Fibroblast of lung (primary cell): Measurements from ENCODE around the gene STK11. TPM values are rescaled to one million over a fixed set of nuclear protein-coding genes. Genes with fewer than 3 reads are reported as not detected.
A peak's percentile ranks its signal among the peaks of the same experiment; 100 is the strongest.
"Not testable (repeated sequence)": the region's sequence is repeated elsewhere in the genome, so short reads cannot be mapped to it uniquely, and the experiment has no call there.

Source experiments
- DNase-seq, 2 donors: peaks; one replicate each; pipeline versions ENCODE4 v3.0.0 to v3.0.0-alpha.2; 2010; ENCODE audit warnings: low read depth in 2 of 2
- H2AFZ ChIP-seq: 2 replicates; pipeline ENCODE4 v1.5.1; 2012; ENCODE audit warnings: low read length, control low read depth, inconsistent platforms
- H3K27ac ChIP-seq: 2 replicates; pipeline ENCODE4 v1.5.1; 2011; ENCODE audit warnings: low read length, control low read depth; ENCODE audit not compliant: insufficient read depth
- H3K27me3 ChIP-seq: 2 replicates; pipeline ENCODE4 v1.5.1; 2011; ENCODE audit warnings: mild to moderate bottlenecking, low read length; ENCODE audit not compliant: control insufficient read depth, insufficient read depth
- H3K36me3 ChIP-seq: 2 replicates; pipeline ENCODE4 v1.5.1; 2011; ENCODE audit warnings: low read length; ENCODE audit not compliant: control insufficient read depth, insufficient read depth
- H3K4me1 ChIP-seq: 2 replicates; pipeline ENCODE4 v1.5.1; 2011; ENCODE audit warnings: low read length; ENCODE audit not compliant: control insufficient read depth, insufficient read depth; ENCODE audit errors: extremely low read depth
- H3K4me2 ChIP-seq: 2 replicates; pipeline ENCODE4 v1.5.1; 2011; ENCODE audit warnings: low read length, control low read depth; ENCODE audit not compliant: insufficient read depth; ENCODE audit errors: extremely low read depth
- H3K4me3 ChIP-seq, 4 experiments: fragments of 200-600 bp in 1 of 4; sonication (generic) in 1 of 4; replicated peaks in 1 of 4; 2 replicates each; pipeline ENCODE4 v1.5.1; 2011 to 2016; ENCODE audit warnings: low read length in 4 of 4, low read depth in 3 of 4, mild to moderate bottlenecking in 3 of 4, control low read depth in 2 of 4, inconsistent platforms in 1 of 4, mixed read lengths in 1 of 4; ENCODE audit not compliant: insufficient read depth in 1 of 4; ENCODE audit errors: control extremely low read depth in 1 of 4
- H3K79me2 ChIP-seq: 2 replicates; pipeline ENCODE4 v1.5.1; 2012; ENCODE audit warnings: mild to moderate bottlenecking, low read length, inconsistent platforms; ENCODE audit not compliant: control insufficient read depth, insufficient read depth
- H3K9ac ChIP-seq: 2 replicates; pipeline ENCODE4 v1.5.1; 2011; ENCODE audit warnings: mild to moderate bottlenecking, low read length, control low read depth; ENCODE audit not compliant: insufficient read depth
- H3K9me3 ChIP-seq: 2 replicates; pipeline ENCODE4 v1.5.1; 2012; ENCODE audit warnings: low read depth, low read length; ENCODE audit not compliant: control insufficient read depth, insufficient read depth
- H4K20me1 ChIP-seq: 2 replicates; pipeline ENCODE4 v1.5.1; 2011; ENCODE audit warnings: low read length; ENCODE audit not compliant: control insufficient read depth, insufficient read depth; ENCODE audit errors: extremely low read depth
- EZH2 ChIP-seq: IDR thresholded peaks from 2 replicates; pipeline ENCODE4 v1.5.1; 2012; ENCODE audit warnings: low read length, control low read depth, mild to moderate bottlenecking; ENCODE audit errors: missing control alignments
- polyA plus RNA-seq, 2 donors: library from polyadenylated mRNA; depleted of rRNA in 1 of 2; stranded (reverse) in 1 of 2; unstranded in 1 of 2; fragments of >200 nt; gene quantifications; 2 replicates each; pipeline ENCODE4 v1.2.1, GENCODE V29; 2011 to 2012; ENCODE audit warnings: missing spikeins in 1 of 2
- total RNA-seq: library from RNA; depleted of rRNA; stranded (reverse); fragments of >200 nt; gene quantifications from 2 replicates; pipeline ENCODE4 v1.2.1, GENCODE V29; 2014
- TF ChIP-seq, protein P1 (sequence below), 2 donors: IDR thresholded peaks in 1 of 2; conservative IDR thresholded peaks in 1 of 2; 1 replicate in 1 of 2; 2 replicates in 1 of 2; pipeline ENCODE4 v1.5.1; 2011 to 2012; ENCODE audit warnings: low read length in 2 of 2, control low read depth in 1 of 2, inconsistent platforms in 1 of 2, low read depth in 1 of 2, mild to moderate bottlenecking in 1 of 2

The STK11 gene
- total and polyA plus RNA-seq, 2 donors (not counting 1 experiment from before 2014, with no cell fraction given): 23.7 to 96.6 TPM

DNA sequence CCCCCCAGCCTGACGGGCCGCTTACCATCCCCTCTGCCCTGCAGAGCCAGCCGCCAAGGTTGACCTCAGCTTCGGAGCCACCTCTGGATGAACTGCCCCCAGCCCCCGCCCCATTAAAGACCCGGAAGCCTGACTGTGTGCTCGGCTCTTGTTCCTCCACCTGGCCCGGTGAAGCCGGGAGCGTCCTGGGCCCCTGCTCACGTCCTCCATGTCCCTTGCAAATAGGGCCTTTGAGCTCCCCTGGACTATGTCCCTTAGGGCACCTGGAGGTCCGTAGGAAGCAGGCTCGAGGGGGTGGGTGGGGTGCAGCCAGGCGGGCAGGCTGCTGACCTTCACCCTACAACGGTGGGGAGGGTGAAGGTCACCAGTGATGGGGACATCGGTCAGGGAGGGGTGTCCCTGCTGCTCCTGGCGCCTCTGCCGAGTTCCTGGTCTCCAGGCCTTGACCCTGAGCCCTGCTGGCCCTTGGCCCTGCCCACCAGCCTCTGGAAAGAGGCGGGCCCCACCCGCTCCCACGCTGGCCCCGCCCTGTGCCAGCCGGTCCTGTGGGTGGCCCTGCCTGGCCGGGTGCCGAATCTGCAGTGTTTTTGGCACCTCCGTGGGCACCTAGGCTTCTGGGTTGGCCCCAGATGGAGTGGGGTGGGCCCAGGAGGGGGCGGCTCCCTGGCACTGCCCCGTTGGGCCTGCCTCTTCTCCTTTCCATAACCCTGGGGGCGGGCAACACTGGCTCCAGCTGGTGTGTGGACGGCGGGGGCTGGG is 39.3 kb downstream of the STK11 start:
- Histone ChIP-seq H3K27me3 (no peaks in the 10 kb centered on the region), H3K4me3 (peak overlapping the region in 2 of 4 experiments; percentile 29 to 41), H3K36me3 (peaks cover 7% of the 10 kb centered on the region), H3K9ac (peak overlapping the region; percentile 50), H2AFZ (no peak overlapping the region), H3K4me2 (peak overlapping the region; percentile 58), H4K20me1 (no peaks in the 10 kb centered on the region), H3K27ac (peak overlapping the region; percentile 67), H3K4me1 (peaks cover 28% of the 10 kb centered on the region), H3K9me3 (no peaks in the 10 kb centered on the region), H3K79me2 (peaks cover 29% of the 10 kb centered on the region)
- no peak for TF ChIP-seq EZH2
- TF ChIP-seq, protein P1, sequence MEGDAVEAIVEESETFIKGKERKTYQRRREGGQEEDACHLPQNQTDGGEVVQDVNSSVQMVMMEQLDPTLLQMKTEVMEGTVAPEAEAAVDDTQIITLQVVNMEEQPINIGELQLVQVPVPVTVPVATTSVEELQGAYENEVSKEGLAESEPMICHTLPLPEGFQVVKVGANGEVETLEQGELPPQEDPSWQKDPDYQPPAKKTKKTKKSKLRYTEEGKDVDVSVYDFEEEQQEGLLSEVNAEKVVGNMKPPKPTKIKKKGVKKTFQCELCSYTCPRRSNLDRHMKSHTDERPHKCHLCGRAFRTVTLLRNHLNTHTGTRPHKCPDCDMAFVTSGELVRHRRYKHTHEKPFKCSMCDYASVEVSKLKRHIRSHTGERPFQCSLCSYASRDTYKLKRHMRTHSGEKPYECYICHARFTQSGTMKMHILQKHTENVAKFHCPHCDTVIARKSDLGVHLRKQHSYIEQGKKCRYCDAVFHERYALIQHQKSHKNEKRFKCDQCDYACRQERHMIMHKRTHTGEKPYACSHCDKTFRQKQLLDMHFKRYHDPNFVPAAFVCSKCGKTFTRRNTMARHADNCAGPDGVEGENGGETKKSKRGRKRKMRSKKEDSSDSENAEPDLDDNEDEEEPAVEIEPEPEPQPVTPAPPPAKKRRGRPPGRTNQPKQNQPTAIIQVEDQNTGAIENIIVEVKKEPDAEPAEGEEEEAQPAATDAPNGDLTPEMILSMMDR (conservative IDR thresholded peaks at IDR 0.05 in 1 of 2, IDR thresholded peaks at IDR 0.05 in 1 of 2; ENCODE audit: low read depth in 1 of 2, low read length in 2 of 2): no peak
- no peak for DNase-seq

DNA sequence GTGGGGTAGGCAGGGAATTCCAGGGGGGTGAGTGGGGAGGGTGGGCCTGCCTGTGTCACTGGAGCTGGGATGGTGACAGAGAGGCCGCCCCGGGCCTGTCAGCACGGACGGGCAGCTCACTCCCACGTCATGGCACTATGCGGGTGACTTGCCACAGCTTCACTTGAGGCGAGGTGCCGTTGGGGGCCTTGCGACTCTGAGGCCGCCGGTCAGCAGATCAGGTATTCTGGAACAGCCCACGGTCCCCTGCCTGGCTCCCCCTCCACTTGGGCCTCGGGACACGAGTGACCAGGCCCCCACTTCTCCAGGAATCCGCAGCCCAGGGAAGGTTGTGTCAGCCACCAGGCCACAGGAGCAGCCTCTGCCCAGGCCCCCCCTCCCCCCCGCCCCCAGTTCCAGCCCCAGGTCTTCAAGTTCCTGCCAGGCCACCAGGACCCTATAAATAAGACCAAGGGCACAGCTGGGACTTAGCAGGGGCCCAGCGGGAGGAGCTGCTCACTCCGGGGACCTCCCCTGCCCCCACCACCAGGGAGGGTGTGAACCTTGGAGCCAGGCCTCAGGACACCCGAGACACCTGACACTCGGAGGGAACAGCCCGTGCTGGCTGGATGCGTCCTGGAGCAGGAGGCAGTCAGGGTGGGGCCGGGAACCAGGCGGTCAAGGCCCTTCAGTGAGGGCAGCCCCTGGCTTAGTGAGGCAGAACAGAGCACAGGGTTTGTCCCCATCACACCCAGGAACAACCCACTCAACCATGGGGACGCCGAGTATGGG is 40.1 kb downstream of the STK11 start:
- no peak overlapping the region for H3K27ac ChIP-seq
- H3K4me2 ChIP-seq: no peak overlapping the region
- H3K36me3 ChIP-seq: peaks cover 7% of the 10 kb centered on the region
- peaks cover 27% of the 10 kb centered on the region for H3K4me1 ChIP-seq
- peaks cover 36% of the 10 kb centered on the region for H3K79me2 ChIP-seq
- no peaks in the 10 kb centered on the region for H4K20me1 ChIP-seq
- no peaks in the 10 kb centered on the region for H3K9me3 ChIP-seq
- TF ChIP-seq EZH2: no peak
- TF ChIP-seq, protein P1 (conservative IDR thresholded peaks at IDR 0.05 in 1 of 2, IDR thresholded peaks at IDR 0.05 in 1 of 2; ENCODE audit: low read depth in 1 of 2, low read length in 2 of 2): no peak
- H3K4me3 ChIP-seq: no peak overlapping the region
- no peak for DNase-seq
- H2AFZ ChIP-seq: no peak overlapping the region
- H3K9ac ChIP-seq: no peak overlapping the region
- H3K27me3 ChIP-seq: no peaks in the 10 kb centered on the region

DNA sequence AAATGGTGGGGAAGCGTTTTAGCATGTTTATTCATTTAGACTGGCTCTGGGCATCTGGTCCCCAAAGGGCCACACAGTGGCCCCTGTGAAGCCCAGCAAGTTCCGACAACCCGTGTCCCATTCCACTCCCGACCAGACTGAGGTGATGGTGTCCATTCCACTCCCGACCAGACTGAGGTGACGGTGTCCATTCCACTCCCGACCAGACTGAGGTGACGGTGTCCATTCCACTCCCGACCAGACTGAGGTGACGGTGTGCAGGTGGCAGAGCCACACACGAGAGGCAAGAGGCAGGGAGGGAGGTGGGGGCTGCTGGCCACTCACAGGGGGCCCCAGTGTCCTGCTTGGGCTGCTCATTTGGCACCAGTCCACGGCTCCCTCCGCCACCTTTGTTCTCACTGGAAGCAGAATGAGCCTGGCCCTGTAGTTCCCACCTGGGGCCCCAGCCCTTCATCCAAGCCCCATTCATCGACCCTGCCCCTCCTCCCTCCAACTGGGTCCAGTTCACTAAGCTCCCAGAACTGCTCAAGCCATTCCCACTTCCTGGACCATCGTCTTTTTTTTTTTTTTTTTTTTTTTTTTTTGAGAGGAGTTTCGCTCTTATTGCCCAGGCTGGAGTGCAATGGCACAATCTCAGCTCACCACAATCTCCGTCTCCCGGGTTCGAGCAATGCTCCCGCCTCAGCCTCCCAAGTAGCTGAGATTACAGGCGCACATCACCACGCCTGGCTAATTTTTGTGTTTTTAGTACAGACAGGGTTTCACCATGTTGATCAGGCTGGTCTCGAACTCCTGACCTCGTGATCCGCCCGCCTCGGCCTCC is 40.9 kb downstream of the STK11 start:
- not testable (repeated sequence) for H3K27me3 ChIP-seq, H2AFZ ChIP-seq, H3K27ac ChIP-seq, DNase-seq, H3K4me3 ChIP-seq, H4K20me1 ChIP-seq, H3K9me3 ChIP-seq, H3K9ac ChIP-seq, H3K4me2 ChIP-seq
- peaks cover 44% of the 10 kb centered on the region for H3K79me2 ChIP-seq
- peaks cover 13% of the 10 kb centered on the region for H3K36me3 ChIP-seq
- H3K4me1 ChIP-seq: peaks cover 24% of the 10 kb centered on the region
